NCI-H510A (cell line): ENCODE results near the gene KCNA5.

Experiments
- DNase-seq: peaks from one replicate; lab custom pipeline; 2025; lab: John Stamatoyannopoulos, UW

The KCNA5 gene

GRCh38 chr12:5043589-5044419, at the start of gene KCNA5:
Gene KCNA5 (plus strand): TSS chr12:5043879. CDS start chr12:5044148, 269 bp downstream.
- DNase-seq: no peak

GRCh38 chr12:4994622-4995021, 49.1 kb upstream of the KCNA5 start:
- no peak for DNase-seq

- no peak for DNase-seq
Observed at GRCh38 chr12:4996714-4997113, 47.0 kb upstream of the KCNA5 start.

GRCh38 chr12:4997939-4998338, 45.7 kb upstream of the KCNA5 start:
- no peak for DNase-seq

- DNase-seq: no peak
Observed at GRCh38 chr12:5000204-5000603, 43.5 kb upstream of the KCNA5 start.

GRCh38 chr12:5000658-5001385, 42.9 kb upstream of the KCNA5 start:
- DNase-seq: no peak

GRCh38 chr12:5003025-5003666, 40.5 kb upstream of the KCNA5 start:
- DNase-seq: peak; percentile 13

- no peak for DNase-seq
Observed at GRCh38 chr12:5008661-5009060, 35.0 kb upstream of the KCNA5 start.

- no peak for DNase-seq
Observed at GRCh38 chr12:5010151-5010550, 33.5 kb upstream of the KCNA5 start.

GRCh38 chr12:5012337-5012736, 31.3 kb upstream of the KCNA5 start:
- no peak for DNase-seq

- DNase-seq: no peak
Observed at GRCh38 chr12:5013266-5013730, 30.4 kb upstream of the KCNA5 start.

GRCh38 chr12:5014269-5014668, 29.4 kb upstream of the KCNA5 start:
- no peak for DNase-seq

- DNase-seq: no peak
Observed at GRCh38 chr12:5015711-5016492, 27.8 kb upstream of the KCNA5 start.

- DNase-seq: no peak
Observed at GRCh38 chr12:5016526-5016925, 27.2 kb upstream of the KCNA5 start.

GRCh38 chr12:5017638-5018348, 25.9 kb upstream of the KCNA5 start:
- DNase-seq: no peak

- no peak for DNase-seq
Observed at GRCh38 chr12:5018677-5019076, 25.0 kb upstream of the KCNA5 start.

- no peak for DNase-seq
Observed at GRCh38 chr12:5022025-5022424, 21.7 kb upstream of the KCNA5 start.

GRCh38 chr12:5022465-5023061, 21.1 kb upstream of the KCNA5 start:
- no peak for DNase-seq

- no peak for DNase-seq
Observed at GRCh38 chr12:5023842-5024241, 19.8 kb upstream of the KCNA5 start.

GRCh38 chr12:5026342-5026938, 17.2 kb upstream of the KCNA5 start:
- no peak for DNase-seq
